Activated T-helper 1 cell treated with anti-CD3 and anti-CD28 coated beads, Interleukin-2, amount 50 U/mL, for 16 hours (primary cell): Measurements from ENCODE around the gene CCDC74A.
"Not testable (repeated sequence)": the region's sequence is repeated elsewhere in the genome, so short reads cannot be mapped to it uniquely, and the experiment has no call there.

Experiments used
- DNase-seq, 2 donors: peaks; one replicate each; pipeline ENCODE4 v3.0.0-alpha.2; 2020; ENCODE audit warnings: low read depth in 1 of 2, low spot score in 1 of 2

CCDC74A gene

DNA sequence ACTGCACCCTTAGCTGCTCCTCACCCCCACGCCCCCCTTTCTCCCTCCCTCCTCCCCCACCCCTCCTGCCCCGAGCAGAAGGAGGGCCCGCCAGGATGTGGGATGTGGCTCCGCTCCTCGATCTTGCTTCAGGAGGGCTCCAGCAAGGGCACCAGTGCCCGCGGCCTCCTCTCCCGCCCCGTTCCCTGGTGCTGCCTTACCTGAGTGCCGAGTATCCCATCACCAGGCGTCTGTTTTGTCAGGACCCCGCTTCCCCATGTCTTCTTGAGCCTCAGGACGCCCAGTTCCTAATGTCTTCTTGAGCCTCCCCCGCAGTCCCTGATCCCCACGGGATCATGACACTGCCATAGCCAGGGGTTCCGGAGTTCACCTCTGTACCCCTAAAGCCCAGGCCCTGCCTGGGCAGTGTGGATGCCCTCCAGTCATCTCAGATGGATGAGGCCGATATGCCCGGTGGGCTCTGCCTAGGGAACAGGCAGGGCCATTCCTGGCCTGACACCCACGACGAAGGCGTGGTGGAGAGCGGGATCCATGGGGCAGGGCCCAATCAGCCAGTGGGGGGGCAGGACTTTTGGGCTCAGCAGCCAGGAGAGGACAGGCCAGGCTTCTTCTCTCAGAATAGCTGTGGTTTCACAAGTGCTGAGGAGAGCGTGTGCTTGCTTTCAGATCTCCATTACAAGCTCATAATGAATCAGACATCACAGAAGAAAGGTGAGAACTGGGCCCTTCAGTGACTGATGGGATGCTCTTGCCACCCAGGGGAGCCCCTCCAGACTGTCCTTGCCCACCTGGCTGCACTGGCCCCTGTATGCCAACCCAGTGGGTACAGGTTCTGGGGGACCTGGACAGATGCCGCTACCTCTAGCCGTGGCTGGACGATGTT, 1.5 kb downstream of the CCDC74A start:
- not testable (repeated sequence) for DNase-seq

DNA sequence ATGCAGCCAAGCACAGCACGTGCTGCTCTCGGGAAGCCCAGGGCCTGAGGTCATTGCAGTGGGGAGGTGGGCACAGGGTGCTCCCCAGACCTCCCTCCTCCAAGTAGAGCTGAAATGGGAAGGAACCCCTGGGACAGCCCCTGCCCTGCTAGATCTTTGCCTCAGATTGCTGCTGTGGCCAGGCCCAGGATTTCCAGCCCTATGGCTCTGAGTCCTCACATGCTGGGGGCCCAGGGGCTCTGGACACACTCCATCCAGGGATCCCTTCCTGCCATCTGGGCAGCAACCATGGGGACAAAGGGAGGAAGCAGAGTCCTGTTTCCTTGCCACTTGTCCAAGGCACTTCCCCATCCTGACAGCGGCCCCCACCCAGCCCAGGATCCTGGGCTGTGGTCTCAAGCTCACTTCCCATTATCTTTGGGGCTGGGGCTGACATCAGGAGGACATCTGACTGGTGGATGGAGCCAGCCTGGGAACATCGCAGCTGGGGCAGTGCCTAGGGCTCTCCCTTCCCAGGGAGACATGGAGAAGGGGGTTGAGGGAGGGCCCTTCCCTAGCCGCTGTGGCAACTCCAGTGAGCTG, 2.3 kb downstream of the CCDC74A start:
- not testable (repeated sequence) for DNase-seq

DNA sequence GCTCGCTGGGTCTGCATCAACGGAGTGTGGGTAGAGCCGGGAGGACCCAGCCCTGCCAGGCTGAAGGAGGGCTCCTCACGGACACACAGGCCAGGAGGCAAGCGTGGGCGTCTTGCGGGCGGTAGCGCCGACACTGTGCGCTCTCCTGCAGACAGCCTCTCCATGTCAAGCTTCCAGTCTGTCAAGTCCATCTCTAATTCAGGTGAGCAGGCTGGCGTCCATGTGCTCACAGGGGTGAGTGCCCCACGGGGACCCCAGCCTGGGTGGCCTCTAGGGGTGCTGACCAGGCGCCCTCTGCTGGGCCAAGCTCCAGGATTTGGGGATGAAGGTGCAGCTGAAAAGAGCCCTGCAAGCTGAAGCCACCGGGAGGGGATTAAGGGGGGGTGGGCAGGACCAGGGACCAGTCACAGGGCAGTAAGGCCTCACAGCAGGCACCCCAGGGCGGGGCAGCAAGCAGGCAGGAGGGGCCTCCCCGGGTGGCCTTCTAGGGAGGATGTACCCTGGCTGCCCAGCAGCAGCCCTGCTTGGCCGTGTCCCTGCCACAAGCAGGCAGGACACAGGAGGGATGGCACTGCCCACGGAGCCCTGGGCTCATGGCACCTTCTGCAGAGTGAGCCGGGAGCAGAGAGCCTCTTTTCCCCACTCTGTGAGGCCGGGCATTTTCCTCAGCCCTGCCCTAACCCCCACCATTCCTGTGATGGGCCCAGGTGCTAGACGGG, 3.1 kb downstream of the CCDC74A start:
- DNase-seq, result not testable (repeated sequence)

DNA sequence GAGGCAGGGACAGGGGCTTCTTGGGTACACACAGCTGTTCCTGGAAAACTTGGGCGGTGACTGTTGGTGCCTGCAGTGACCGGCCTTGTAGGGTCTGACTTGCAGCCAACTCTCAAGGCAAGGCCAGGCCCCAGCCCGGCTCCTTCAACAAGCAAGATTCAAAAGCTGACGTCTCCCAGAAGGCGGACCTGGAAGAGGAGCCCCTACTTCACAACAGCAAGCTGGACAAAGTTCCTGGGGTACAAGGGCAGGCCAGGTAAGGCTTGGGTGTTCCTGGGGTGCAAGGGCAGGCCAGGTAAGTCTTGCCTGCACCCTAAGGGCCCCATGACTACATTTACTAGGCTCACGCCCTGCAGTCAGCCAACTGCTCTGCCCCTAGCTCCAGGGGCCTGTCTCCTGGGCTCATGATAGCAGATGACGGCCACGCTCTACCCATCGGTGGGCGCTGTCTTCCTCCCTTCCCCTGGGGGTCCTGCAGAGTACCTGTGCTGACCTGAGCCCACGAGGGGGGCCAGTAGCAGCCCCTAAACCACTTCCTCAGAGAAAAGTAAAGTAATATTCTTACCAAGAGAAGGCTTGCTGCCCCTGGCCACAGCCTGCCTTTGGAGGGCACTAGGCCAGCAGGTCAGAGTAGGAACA, 4.0 kb downstream of the CCDC74A start:
- not testable (repeated sequence) for DNase-seq

DNA sequence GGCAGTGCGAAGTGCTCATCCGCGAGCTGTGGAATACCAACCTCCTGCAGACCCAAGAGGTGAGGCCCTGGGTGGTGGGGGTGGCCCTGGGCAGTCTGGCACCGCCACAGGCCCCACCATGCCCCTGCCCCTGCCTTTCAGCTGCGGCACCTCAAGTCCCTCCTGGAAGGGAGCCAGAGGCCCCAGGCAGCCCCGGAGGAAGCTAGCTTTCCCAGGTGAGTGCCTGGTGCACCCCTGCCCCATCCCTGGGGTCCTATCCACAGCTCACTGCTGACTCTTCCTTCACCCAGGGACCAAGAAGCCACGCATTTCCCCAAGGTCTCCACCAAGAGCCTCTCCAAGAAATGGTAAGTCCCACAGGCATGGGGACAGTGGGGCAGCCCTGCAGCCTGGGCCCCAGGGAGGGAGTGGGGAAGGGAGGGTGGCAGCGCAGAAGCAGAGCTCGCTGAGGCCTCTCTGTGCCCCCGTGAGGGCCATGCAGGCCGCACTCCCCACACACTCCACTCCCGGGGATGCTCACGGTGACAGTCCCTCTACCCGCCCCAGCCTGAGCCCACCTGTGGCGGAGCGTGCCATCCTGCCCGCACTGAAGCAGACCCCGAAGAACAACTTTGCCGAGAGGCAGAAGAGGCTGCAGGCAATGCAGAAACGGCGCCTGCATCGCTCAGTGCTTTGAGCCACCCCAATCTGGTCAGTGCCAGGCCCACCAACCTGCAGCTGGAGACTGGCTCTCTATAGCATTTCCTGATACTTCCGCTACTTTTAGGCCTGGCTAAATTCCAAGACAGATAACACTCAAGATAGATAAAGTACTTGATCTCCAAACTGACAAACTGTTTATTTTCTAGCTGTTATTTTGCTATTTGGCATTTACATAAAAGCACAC, 5.3 kb downstream of the CCDC74A start:
- DNase-seq, result not testable (repeated sequence)

DNA sequence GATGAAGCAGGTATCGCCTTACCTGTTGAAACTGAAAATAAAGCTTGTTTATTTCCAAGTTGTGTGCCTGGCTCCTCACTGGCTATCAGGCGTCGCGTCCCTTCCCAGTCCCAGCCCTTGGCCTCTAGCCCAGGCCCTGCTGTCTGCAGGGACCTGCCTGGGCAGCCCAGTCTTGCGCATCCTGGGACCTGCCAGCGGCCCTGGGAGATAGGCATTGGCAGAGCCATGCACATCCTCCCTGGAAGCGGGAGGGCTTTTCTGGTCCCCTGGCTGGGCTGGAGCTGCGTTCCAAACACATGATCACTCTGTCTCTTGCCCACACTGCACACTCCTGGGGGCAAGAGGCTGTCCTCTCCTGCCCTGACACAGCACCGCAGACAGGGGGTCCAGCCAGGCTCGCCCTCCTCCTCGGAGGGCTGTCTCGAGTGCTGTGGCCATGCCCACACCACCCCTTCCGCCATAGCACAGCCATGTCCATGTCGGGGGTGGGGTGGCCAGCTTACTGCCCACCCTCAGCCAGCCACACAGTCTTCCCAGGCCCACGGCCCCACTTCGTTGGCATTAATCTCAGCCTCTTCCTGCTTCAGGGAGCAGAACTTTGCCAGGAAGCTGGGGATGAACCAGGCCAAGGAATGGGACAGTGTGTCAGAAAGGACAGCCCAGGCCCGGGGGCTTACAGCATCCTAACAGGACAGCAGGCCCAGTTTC, 6.1 kb downstream of the CCDC74A start:
- not testable (repeated sequence) for DNase-seq

DNA sequence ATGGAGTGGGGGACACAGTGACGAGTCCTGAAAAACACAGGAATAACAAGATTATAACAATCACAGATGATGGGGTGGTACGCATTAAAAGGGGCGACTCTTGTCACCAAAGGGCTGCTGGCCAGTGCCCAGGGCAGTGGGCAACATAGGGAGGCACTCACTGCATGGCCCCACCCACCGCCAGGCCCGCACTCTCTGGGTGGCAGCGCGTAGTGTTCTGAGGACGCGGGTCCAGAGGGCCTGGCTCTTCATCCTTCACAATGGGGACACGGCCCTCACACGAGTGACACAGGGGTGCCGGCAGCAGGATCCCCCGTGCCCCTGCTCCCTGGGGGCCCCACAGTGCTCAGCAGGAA, 6.6 kb downstream of the CCDC74A start:
- DNase-seq, result not testable (repeated sequence)

DNA sequence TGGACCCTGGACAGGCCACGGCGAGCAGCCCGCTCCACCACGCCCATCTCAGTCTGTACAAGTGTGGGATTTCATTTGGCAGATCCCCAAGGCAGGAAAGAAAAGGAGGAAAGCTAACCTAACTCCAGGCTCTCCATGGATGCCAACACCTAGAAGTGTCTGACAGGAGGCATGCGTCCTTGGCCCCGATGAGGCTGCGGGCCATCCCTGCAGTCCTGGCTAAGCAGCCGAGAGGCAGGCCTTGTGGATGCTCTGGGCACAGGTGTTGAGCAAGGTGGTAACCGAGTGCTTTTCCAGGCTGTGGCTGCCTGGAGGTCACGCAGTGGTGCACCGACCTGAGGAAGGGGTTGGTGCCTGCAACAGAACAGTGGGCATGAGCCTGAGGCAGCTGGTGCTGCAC, 7.3 kb downstream of the CCDC74A start:
- DNase-seq, result not testable (repeated sequence)

DNA sequence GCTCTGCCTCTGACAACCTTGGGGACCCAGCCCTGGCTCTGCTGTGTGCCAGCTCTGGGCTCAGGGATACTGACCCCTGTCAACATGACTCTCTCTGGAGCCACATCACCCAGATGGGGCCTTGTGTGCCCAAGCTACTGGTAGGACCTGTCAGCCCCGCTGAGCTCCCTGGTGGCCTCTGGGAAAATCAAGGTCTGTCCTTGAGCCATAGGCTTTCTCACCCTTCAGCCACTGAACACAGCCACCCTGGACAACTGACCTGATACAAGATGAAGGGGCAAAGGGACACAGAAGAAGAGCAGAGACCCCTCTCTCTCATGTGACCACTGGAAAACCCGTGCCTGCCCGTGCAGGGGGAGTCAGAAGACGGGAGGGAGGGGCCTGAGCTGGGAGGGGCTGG, 7.8 kb downstream of the CCDC74A start:
- no peak for DNase-seq

DNA sequence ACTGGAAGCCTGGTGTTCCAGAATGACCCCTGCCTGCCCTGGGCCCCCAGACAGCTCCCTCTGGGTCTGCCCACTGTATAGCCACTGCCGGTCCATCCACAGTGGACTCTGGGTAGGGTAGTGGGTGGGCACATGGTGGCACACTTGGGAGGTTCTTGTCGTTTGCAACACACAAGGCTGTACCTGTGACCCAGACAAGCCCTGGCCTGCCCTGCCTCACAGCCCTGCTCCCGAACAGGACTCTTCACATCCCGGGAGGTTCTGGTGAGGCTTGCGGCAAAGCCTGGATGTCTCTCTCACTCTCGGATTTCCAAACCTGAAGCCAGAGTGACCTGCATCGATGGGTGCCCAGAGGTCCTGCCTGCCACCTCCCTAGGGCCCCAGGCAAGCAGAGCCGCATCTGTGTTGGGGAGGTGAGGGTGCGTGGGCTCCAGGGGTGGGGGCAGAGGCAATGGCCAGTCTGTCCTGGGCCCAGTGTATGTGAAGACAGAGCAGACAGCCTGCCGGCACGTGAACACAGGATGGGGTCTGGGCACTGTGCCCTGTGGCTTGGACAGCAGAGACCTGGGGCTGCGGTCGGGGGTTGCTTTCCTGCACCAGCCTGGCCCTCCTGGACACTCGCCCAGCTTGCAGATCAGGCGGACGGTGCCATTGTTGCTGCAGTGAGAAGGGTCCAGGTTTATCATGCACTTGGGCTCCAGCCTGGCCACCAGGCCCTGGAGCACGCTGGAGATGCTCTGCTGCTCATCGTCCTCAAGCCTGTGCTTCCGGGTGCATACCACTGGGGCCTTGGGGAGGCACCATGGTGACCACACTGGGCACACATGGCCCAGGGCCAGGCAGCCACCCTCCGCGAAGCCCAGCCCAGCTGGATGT, 8.5 kb downstream of the CCDC74A start:
- not testable (repeated sequence) for DNase-seq

DNA sequence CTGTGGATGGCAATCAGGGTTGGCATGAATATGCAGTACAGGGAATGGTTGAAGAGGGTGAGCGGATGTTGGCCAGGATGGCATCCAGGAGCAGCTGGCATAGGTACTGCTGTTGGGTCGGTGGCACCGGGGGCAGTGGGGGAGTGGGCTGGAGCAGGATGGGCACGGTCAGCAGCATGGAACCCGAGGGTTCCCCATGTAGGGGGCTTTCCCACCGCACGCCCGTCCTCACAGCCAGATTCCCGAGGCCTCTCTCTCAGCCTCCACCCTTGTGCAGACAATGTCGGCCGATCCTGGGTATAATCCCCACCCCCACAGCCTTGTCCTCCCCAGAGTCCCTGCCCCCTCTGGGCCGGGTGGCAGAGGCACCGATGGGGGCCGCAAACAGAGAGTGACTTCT, 9.2 kb downstream of the CCDC74A start:
- not testable (repeated sequence) for DNase-seq

DNA sequence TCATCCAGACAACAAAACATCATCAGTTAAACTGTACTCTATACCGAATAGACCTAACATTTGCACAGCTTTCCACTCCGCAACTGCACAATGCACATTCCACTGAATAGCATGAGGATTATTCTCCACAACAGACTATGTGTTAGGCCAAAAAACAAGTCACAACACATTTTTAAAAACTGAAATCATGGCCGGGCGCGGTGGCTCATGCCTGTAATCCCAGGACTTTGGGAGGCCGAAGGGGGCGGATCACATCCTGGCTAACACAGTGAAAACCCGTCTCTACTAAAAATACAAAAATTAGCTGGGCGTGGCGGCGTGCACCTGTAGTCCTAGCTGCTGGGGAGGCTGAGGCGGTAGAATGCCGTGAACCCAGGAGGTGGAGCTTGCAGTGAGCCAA, 11.2 kb downstream of the CCDC74A start:
- not testable (repeated sequence) for DNase-seq

DNA sequence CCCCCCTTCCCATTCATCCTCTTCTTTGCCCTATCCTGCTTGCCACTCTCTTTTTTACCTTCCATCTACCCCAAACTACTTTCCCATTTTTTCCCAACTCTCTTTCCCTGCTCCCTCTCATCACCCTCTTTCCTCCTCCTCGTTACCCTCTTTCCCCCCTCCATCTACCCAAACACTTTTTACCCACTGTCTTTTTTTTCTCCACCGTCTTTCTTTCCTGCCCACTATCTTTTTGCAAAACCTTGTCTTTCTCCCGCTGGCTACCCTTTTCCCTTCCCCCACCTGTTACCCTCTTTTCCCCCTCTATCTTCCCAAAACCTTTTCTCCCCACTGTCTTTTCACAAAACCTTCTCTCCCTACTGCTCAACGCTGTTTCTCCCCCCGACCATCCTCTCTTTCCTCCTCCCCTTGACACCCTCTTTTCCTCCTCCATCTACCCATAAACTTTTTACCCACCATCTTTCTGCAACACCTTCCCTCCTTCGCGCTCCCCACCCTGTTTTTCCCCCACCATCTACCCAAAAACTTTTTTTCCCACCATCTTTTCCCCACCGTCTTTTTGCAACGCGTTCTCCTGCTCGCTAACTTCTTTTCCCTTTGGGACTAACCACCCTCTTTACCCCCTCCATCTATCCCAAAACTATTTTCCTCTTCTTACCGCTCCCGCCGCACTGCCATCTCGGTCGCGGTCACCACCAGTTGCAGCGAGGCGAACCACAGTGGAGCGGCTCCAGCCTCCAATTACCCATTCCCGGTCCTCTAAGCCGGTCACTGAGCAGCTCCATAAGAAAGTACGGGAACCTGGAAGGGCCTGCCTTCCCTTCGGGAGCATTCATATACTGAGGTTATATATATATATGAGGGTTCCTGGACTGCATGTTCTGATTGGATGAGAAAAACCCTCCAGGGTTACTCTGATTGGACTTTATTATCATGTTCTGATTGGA, 15.0 kb downstream of the CCDC74A start:
- no peak for DNase-seq

DNA sequence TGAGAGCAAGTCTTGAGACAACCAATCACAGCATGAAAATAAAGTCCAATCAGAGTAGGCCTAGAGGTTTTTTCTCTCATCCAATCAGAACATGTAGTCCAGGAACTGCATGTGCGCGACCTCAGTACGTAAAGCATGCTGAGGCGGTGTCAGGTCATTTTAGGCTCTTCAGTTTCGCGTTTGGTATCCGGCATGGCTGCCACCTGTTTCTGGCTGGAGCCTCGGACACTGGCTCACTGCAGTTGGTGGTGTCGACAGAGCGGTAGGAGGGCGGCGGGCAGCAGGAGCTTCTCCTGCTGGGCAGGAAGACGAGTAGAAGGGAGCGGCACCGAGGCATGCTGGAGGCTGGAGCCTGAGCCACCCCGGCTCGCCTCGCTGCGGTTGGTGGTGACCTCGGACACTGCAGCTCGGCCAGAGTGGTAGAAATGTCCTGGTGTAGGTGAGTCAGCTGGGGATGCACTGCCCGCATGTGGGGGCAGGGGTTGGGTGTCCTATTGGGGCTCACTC, 15.8 kb downstream of the CCDC74A start:
- no peak for DNase-seq

DNA sequence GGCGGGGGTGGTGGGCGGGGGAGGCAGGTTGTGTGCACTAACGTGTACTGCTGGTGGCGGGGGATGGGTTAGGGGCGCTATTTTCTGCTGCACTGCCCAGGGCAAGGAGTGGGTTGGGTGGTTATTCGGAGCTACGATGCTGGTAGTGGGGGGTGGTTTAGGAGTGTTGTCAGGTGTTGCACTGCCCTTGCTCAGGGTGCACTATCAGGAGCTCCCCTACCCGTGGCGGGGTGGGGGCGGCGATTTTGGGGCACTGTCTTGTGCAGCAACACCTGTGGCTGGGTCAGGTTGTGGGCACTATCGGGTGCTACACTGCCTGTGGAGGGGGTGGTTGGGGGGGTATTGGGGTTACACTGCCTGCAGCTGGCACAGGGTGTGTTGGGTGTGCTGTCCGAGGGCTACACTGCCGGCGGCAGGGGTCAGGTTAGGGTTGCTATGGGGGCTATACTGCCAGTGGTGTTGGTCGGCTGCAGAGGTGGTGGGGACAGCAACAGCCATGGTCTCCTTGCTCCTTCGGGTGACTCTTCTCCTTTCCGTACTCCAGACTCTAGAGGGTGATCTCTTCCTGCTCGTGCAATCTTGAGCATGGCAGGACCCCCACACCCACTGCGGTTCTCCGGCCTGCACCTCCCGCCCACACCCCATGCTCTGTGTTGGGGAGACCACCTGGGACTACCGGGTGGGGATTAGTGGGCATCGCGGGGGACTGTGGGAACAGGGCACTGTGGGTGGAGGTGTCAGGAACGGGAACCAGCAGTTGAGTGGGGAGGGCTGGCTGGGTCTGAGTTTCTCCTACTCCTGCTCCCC, 16.5 kb downstream of the CCDC74A start:
- DNase-seq, result not testable (repeated sequence)

DNA sequence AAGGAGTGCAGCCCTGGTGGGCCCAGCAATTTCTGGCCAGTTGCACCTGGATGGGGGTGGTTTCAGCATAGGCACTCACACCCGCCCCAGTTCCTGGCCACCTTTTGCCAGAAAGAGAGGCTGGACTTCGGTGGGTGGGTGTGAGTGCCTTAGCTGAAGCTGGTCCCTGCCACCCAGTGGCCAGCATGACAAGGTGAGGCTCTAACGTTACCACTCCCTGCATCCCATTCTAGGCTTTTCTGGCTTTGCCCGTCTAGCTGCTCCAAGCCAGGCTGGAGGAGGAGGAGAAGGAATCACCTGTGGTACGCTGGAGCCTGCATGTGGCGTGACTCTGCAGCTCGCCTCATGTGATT, 17.1 kb downstream of the CCDC74A start:
- not testable (repeated sequence) for DNase-seq

DNA sequence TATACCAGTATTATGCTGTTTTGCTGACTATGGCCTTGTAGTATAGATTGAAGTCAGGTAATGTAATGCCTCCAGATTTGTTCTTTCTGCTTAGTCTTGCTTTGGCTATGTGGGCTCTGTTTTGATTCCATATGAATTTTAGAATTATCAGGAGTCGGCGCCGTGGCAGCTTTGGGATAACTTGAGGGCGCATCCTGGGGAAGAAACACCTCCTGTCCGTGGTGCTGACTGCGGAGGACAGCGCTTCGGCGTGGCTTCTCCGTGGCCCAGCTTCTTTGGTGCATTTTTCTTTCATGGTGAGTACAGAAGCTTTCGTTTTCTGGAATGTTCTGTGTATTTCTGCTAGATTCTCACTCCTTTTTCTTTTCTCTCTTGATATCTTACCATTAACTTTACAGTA, 25.2 kb downstream of the CCDC74A start:
- no peak for DNase-seq
